Activated CD8-positive, alpha-beta memory T cell treated with anti-CD3 and anti-CD28 coated beads for 1 hour (primary cell): ENCODE data around the gene CD2AP.

Source experiments
- DNase-seq, 2 donors: peaks; one replicate each; pipeline ENCODE4 v3.0.0-alpha.2; 2020; ENCODE audit warnings: low read depth in 1 of 2; ENCODE audit errors: extremely low read depth in 1 of 2

Gene CD2AP

DNA sequence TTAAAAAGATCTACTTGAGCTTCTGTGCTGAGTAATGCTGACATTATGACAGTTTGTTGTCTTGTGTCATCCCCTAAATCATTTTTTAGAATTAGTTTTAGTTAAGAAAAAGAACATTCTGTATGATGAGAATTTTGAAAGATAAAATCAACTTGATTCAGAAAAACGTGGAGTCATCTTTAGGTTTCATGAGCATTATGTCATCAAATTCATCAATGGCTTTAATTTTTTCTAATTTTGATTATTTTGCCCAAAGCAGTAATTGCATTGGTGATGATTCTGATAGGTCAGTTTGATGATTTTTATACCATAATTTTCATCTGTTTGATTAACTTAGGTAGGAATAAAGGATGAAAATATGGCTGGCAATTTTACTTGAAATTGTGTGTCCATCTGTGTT, 194.2 kb downstream of the CD2AP start:
- no peak for DNase-seq

DNA sequence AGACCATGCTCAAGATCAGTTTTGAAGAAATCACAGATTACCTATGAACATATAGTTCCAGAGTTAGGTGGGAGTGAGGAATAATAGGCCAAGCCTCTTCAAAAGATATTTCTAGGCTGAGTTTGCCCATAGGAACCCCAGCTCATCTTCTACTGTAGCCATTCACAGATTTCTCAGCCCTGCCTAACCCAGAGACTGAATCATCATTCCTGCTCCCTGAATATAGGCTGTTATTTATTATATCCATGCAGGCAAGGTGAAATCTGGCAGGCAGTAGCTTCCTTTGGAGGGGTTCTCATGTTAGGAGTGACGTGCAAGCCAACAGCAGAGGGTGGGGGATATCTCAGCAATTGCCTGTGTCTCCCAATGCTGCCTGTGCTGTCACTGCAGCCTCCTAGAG, 195.2 kb downstream of the CD2AP start:
- no peak for DNase-seq

GRCh38 chr6:47674673-47675072, 197.1 kb downstream of the CD2AP start:
- no peak for DNase-seq
